SK-N-SH treated with all-trans-retinoic acid at 6 μM for 48 hours (cell line): ENCODE results near the gene GSTM4.

Experiments
- ARNTL ChIP-seq: fragments of 450-650 bp; formaldehyde crosslinking; IDR thresholded peaks from 2 replicates; pipeline ENCODE4 v1.5.0; 2020; ENCODE audit warnings: low read depth, mild to moderate bottlenecking, moderate library complexity, borderline replicate concordance
- BACH2 ChIP-seq: fragments of 250-450 bp; sonication (Bioruptor Pico); IDR thresholded peaks from 2 replicates; pipeline ENCODE4 v1.9.0; 2021; ENCODE audit warnings: mild to moderate bottlenecking, borderline replicate concordance
- CSDC2 ChIP-seq: fragments of 250-450 bp; sonication (Bioruptor Pico); IDR thresholded peaks from 2 replicates; pipeline ENCODE4 v1.5.0; 2020; ENCODE audit warnings: mild to moderate bottlenecking, moderate library complexity
- CSRNP3 ChIP-seq: fragments of 250-450 bp; sonication (Bioruptor Pico); IDR thresholded peaks from 2 replicates; pipeline ENCODE4 v1.5.1; 2021; ENCODE audit warnings: mild to moderate bottlenecking, moderate library complexity
- ESRRG ChIP-seq: fragments of 250-450 bp; sonication (Bioruptor Pico); IDR thresholded peaks from 2 replicates; pipeline ENCODE4 v1.6.1; 2021; ENCODE audit warnings: mild to moderate bottlenecking
- ISL1 ChIP-seq: fragments of 250-450 bp; sonication (Bioruptor Pico); IDR thresholded peaks from 2 replicates; pipeline ENCODE4 v2.1.2; 2022; ENCODE audit warnings: mild to moderate bottlenecking, moderate library complexity
- RARB ChIP-seq: fragments of 250-450 bp; sonication (Bioruptor Pico); IDR thresholded peaks from 2 replicates; pipeline ENCODE4 v1.8.0; 2021; ENCODE audit warnings: mild to moderate bottlenecking, moderate library complexity
- TCF4 ChIP-seq: fragments of 250-450 bp; sonication (Bioruptor Pico); IDR thresholded peaks from 2 replicates; pipeline ENCODE4 v1.8.0; 2021; ENCODE audit warnings: mild to moderate bottlenecking, moderate library complexity, borderline replicate concordance
- TOX ChIP-seq: fragments of 250-450 bp; sonication (Bioruptor Pico); IDR thresholded peaks from 2 replicates; pipeline ENCODE4 v1.8.0; 2021; ENCODE audit warnings: mild to moderate bottlenecking, moderate library complexity, borderline replicate concordance
- ZFP30 ChIP-seq: fragments of 450-650 bp; formaldehyde crosslinking; IDR thresholded peaks from 2 replicates; pipeline ENCODE4 v1.5.0; 2022; ENCODE audit warnings: mild to moderate bottlenecking, moderate library complexity
- TF ChIP-seq, protein P1 (sequence below): fragments of 250-450 bp; sonication (Bioruptor Pico); IDR thresholded peaks from 2 replicates; pipeline ENCODE4 v1.8.0; 2021; ENCODE audit warnings: low read depth, mild to moderate bottlenecking, moderate library complexity, borderline replicate concordance
- TF ChIP-seq, protein P2 (sequence below): fragments of 250-450 bp; sonication (Bioruptor Pico); IDR thresholded peaks from 2 replicates; pipeline ENCODE4 v1.8.0; 2020; ENCODE audit warnings: mild to moderate bottlenecking, moderate library complexity, borderline replicate concordance
- TF ChIP-seq, protein P3 (sequence below): fragments of 250-450 bp; sonication (Bioruptor Pico); IDR thresholded peaks from 2 replicates; pipeline ENCODE4 v1.5.1; 2020; ENCODE audit warnings: low read depth, mild to moderate bottlenecking, moderate library complexity

DNA sequence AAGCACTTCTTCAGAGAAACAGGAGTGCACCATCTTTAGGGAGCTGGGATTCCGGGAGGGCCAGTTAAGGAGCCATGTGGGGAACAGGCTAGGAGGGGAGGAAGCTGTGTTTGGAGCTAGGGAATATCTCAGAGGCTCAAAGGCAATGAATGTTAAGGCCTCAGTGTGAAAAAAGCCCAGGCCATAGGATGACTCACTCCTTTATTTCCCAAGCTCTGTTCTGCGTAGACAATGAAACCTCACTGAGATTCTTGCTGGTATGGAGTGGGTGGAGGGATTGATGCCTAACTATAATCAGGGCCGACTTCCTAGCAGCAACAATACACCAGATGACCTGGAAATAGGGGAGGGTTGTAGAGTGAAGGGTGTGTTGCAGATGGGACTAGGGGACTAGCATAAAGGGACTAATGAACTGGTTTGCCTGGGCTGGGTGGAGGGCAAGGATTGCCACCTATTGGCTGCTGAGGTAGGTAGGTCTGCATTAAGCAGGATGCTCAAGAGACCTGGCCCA lies 38.6 kb upstream of the GSTM4 start:
- TF ChIP-seq, protein P1, sequence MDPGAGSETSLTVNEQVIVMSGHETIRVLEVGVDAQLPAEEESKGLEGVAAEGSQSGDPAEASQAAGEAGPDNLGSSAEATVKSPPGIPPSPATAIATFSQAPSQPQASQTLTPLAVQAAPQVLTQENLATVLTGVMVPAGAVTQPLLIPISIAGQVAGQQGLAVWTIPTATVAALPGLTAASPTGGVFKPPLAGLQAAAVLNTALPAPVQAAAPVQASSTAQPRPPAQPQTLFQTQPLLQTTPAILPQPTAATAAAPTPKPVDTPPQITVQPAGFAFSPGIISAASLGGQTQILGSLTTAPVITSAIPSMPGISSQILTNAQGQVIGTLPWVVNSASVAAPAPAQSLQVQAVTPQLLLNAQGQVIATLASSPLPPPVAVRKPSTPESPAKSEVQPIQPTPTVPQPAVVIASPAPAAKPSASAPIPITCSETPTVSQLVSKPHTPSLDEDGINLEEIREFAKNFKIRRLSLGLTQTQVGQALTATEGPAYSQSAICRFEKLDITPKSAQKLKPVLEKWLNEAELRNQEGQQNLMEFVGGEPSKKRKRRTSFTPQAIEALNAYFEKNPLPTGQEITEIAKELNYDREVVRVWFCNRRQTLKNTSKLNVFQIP: no peak
- TF ChIP-seq TCF4 (no peak), ESRRG (no peak), TOX (CRISPR knock-in tag) (no peak), ZFP30 (CRISPR knock-in tag) (no peak), CSRNP3 (CRISPR knock-in tag) (no peak), CSDC2 (CRISPR knock-in tag) (0 out of 2 replicates have a peak, but pooled peaks have one; percentile 55), ARNTL (CRISPR knock-in tag) (no peak), RARB (CRISPR knock-in tag) (no peak), ISL1 (CRISPR knock-in tag) (no peak), BACH2 (CRISPR knock-in tag) (no peak)
- TF ChIP-seq, protein P2, sequence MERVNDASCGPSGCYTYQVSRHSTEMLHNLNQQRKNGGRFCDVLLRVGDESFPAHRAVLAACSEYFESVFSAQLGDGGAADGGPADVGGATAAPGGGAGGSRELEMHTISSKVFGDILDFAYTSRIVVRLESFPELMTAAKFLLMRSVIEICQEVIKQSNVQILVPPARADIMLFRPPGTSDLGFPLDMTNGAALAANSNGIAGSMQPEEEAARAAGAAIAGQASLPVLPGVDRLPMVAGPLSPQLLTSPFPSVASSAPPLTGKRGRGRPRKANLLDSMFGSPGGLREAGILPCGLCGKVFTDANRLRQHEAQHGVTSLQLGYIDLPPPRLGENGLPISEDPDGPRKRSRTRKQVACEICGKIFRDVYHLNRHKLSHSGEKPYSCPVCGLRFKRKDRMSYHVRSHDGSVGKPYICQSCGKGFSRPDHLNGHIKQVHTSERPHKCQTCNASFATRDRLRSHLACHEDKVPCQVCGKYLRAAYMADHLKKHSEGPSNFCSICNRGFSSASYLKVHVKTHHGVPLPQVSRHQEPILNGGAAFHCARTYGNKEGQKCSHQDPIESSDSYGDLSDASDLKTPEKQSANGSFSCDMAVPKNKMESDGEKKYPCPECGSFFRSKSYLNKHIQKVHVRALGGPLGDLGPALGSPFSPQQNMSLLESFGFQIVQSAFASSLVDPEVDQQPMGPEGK (CRISPR knock-in tag): no peak
- TF ChIP-seq, protein P3, sequence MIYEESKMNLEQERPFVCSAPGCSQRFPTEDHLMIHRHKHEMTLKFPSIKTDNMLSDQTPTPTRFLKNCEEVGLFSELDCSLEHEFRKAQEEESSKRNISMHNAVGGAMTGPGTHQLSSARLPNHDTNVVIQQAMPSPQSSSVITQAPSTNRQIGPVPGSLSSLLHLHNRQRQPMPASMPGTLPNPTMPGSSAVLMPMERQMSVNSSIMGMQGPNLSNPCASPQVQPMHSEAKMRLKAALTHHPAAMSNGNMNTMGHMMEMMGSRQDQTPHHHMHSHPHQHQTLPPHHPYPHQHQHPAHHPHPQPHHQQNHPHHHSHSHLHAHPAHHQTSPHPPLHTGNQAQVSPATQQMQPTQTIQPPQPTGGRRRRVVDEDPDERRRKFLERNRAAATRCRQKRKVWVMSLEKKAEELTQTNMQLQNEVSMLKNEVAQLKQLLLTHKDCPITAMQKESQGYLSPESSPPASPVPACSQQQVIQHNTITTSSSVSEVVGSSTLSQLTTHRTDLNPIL (CRISPR knock-in tag): no peak
